HG03159 (cell line): ENCODE data around the gene TRAPPC5.

Source experiments
- ATAC-seq: cut with Tn5 transposase; IDR thresholded peaks from one replicate; pipeline ENCODE4 v1.9.1; 2021; ENCODE audit warnings: mild to moderate bottlenecking, moderate library complexity; ENCODE audit not compliant: unreplicated experiment

TRAPPC5 gene

DNA sequence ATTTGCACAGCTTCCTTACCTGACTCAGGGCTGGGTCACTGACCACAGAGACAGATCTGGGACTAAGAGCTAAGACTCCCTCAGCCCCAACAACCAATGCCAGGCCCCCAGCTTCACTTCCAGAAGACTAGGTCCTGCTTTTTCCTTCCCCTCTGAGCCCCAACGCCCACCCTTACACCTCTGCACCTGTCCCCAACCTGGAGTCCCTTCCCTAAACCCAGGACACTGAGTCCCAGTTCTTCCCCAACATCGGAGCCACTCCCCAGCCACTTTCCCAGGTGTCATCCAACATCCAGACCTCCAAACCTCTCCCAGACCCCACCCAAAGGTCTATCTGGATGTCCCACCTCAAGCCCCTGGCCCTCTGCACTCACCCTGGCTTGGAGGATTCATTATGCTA lies 18.4 kb downstream of the TRAPPC5 start:
- ATAC-seq = no peak

GRCh38 chr19:7699417-7700401 lies 19.1 kb downstream of the TRAPPC5 start:
- ATAC-seq = no peak

GRCh38 chr19:7701049-7701653 lies 20.5 kb downstream of the TRAPPC5 start:
- ATAC-seq = no peak

- peak; percentile 38 for ATAC-seq
These were observed 21.2 kb downstream of the TRAPPC5 start, which contains the start of gene FCER2 for GRCh38 chr19:7701654-7702457. TSS of gene FCER2 (minus strand) at chr19:7702131. CDS start at chr19:7699760, 2,371 bp downstream.

- ATAC-seq = no peak
These were observed 22.7 kb downstream of the TRAPPC5 start for GRCh38 chr19:7703332-7703731.

DNA sequence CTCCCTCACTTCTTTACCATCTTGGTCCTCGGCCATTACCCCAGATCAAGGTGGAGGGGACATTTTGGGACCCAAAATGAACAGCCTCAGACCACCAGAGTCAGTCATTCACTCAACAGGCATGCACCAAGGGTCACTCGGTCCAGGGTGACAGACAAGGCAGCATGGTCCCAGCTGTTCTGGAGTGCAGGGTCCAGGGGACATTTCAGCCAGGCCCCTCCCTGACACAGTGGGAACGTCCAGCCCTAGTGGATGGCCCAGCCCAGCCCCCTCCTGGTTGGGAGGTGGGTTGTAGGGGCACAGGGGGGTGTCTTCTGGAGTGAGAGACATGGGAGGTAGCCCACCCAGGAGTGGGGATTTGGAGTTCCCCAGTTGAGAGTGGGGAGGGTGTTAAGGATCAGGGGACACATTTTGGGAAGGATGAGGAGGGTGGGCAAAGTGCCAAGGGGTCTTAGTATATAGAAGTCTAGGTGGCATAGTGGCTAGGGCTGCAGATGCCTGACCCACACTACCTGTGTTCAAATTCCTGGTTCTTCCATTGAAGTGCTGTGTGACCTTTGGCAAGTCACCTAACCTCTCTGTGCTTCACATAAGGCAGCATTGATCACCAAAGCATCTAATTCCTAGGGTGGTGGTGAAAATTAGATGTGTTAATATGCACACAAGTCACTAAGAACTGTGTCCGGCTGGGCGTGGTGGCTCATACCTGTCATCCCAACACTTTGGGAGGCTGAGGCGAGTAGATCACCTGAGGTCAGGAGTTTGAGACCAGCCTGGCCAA lies 23.8 kb downstream of the TRAPPC5 start:
- ATAC-seq = no peak

DNA sequence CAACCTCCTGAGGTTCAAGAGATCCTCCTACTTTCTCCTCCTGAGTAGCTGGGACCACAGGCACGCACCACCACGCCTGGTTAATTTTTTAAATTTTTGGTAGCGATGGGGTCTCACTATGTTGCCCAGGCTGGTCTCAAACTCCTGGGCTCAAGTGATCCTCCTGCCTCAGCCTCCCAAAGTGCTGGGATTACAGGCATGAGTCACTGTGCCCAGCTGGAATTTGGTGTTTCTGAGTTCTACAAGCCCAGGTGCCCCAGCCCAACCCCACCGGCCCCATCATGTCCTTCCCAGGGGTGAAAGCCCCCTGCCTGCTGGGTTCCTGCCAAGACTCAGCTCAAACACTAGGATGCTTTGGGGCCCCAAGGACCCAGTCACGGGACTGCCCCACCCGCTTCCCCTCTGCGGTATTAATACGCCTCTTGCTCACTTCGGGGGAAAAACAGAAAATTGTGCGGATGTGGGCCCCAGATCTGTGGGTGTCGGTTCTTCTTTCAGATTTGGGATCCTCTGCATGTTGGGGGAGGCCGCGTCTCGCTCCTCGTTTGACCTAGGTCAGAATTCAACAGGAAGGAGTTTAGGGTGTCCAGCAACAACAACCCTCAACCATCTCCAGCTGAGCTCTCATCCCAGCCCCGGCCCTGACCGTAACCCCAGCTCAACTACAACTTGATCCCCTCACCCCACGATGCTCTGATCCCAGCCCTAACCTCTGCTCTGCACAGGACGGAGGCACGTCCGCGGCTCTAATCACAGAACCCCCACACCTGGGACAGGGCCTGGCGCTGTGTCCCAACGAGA lies 25.0 kb downstream of the TRAPPC5 start:
- ATAC-seq = peak; percentile 49

- ATAC-seq = no peak
These were observed 25.7 kb downstream of the TRAPPC5 start for GRCh38 chr19:7706188-7706954.

GRCh38 chr19:7706955-7707456 lies 26.4 kb downstream of the TRAPPC5 start:
- ATAC-seq = no peak

GRCh38 chr19:7709932-7710460 lies 29.4 kb downstream of the TRAPPC5 start:
- ATAC-seq = no peak

GRCh38 chr19:7710616-7711015 lies 30.0 kb downstream of the TRAPPC5 start:
- no peak for ATAC-seq

GRCh38 chr19:7715671-7716070 lies 35.0 kb downstream of the TRAPPC5 start:
- no peak for ATAC-seq

GRCh38 chr19:7716762-7717161 lies 36.1 kb downstream of the TRAPPC5 start:
- no peak for ATAC-seq

DNA sequence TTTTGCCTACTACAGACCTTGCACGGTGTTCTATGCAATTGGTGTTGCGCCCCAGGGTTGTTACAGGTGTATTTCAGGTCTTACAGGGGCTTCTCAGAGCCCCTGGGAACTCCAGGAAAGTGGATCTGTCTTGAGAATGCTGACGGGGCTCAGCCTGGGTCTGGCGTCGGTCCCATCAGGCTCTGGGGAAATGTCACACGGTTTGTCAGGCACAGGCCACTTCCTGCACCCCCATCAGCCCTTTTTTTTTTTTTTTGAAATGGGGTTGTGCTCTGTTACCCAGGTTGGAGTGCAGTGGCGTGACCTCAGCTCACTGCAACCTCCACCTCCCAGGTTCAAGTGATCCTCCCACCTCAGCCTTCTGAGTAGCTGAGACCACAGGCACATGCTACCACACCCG lies 38.0 kb downstream of the TRAPPC5 start:
- no peak for ATAC-seq

- ATAC-seq = no peak
These were observed 39.7 kb downstream of the TRAPPC5 start for GRCh38 chr19:7720351-7720750.

DNA sequence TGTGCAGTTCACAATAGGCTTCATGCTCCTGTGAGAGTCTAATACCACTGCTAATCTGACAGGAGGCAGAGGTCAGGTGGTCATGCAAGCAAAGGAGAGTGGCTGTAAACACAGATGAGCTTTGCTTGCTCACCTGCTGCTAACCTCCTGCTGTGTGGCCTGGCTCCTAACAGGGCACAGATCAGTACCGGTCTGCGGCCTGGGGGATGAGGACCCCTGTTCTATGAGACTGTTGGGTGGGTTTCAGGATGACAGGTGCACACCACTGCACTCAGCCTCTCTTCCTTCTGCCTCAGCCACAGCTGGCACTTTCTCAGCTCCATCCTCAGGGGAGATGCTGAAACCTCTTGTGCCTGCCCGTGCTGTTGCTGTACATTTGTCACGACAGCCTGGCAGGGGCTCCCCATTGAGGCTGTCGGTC lies 41.6 kb downstream of the TRAPPC5 start:
- no peak for ATAC-seq

- no peak for ATAC-seq
These were observed 45.2 kb downstream of the TRAPPC5 start for GRCh38 chr19:7725791-7726190.

- ATAC-seq = no peak
These were observed 48.6 kb downstream of the TRAPPC5 start for GRCh38 chr19:7729211-7729610.
